Suprapubic skin (tissue), 4 donors: ENCODE results near the gene FAM219A.

Experiments
- POLR2A ChIP-seq, 2 donors: fragments of 450-650 bp; IDR thresholded peaks; one replicate each; pipeline ENCODE4 v1.6.1; 2017; ENCODE audit warnings: antibody characterized with exemption in 2 of 2, mild to moderate bottlenecking in 2 of 2, moderate library complexity in 2 of 2
- POLR2AphosphoS5 ChIP-seq, 3 donors: sonication (generic); formaldehyde crosslinking; IDR thresholded peaks; one replicate each; pipeline ENCODE4 v1.6.1; 2017; ENCODE audit warnings: antibody characterized with exemption in 3 of 3
- TF ChIP-seq, protein P1 (sequence below), 2 donors: fragments of 200-600 bp in 1 of 2; fragments of 450-650 bp in 1 of 2; sonication (generic) in 1 of 2; IDR thresholded peaks; one replicate each; pipeline ENCODE4 v1.5.1; 2016 to 2019; ENCODE audit warnings: antibody characterized with exemption in 2 of 2, mild to moderate bottlenecking in 1 of 2, moderate library complexity in 1 of 2

- TF ChIP-seq POLR2A (IDR thresholded peaks at IDR 0.05) (no peak), POLR2AphosphoS5 (IDR thresholded peaks at IDR 0.05) (no peak)
- TF ChIP-seq, protein P1, sequence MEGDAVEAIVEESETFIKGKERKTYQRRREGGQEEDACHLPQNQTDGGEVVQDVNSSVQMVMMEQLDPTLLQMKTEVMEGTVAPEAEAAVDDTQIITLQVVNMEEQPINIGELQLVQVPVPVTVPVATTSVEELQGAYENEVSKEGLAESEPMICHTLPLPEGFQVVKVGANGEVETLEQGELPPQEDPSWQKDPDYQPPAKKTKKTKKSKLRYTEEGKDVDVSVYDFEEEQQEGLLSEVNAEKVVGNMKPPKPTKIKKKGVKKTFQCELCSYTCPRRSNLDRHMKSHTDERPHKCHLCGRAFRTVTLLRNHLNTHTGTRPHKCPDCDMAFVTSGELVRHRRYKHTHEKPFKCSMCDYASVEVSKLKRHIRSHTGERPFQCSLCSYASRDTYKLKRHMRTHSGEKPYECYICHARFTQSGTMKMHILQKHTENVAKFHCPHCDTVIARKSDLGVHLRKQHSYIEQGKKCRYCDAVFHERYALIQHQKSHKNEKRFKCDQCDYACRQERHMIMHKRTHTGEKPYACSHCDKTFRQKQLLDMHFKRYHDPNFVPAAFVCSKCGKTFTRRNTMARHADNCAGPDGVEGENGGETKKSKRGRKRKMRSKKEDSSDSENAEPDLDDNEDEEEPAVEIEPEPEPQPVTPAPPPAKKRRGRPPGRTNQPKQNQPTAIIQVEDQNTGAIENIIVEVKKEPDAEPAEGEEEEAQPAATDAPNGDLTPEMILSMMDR (IDR thresholded peaks at IDR 0.05) = no peak
These were observed 29.9 kb downstream of the FAM219A start for GRCh38 chr9:34428325-34428958.
